Measurements from ENCODE around the gene CIITA. TPM values are rescaled to one million over a fixed set of nuclear protein-coding genes. Genes with fewer than 3 reads are reported as not detected.

CIITA gene
- total RNA-seq, 2 donors from 2014 or later = 11.7 to 16.0 TPM

GRCh38 chr16:10835281-10835931 is 41.6 kb upstream of the CIITA start:
- WGBS = 87% methylated on average over 7 of the region's 7 CpGs

GRCh38 chr16:10836174-10836853 is 40.7 kb upstream of the CIITA start:
- intact Hi-C loops (cut with DNase I) = loop anchor here (5.0 kb wide), 1 partner anchor 49 kb away; no protein-coding TSS in a partner anchor
- Histone ChIP-seq H3K9me3 (no peaks in the 10 kb centered on the region), H3K4me1 (replicated peaks) (no peaks in the 10 kb centered on the region), H3K36me3 (no peaks in the 10 kb centered on the region), H3K27ac (no peak overlapping the region), H3K27me3 (replicated peaks; ENCODE audit: insufficient read depth) (no peaks in the 10 kb centered on the region), H3K4me3 (no peak overlapping the region)
- no peak for DNase-seq (ENCODE audit: low spot score)
- 88% methylated on average over 1 of the region's 1 CpG for WGBS
- TF ChIP-seq CTCF (IDR thresholded peaks at IDR 0.05) (no peak), POLR2AphosphoS5 (IDR thresholded peaks at IDR 0.05) (no peak), POLR2A (IDR thresholded peaks at IDR 0.05) (no peak)

More at GRCh38 chr16:10835281-10835931, 41.6 kb upstream of the CIITA start:
- Histone ChIP-seq H3K27me3 (replicated peaks; ENCODE audit: insufficient read depth) (no peaks in the 10 kb centered on the region), H3K36me3 (no peaks in the 10 kb centered on the region), H3K4me1 (replicated peaks) (no peaks in the 10 kb centered on the region), H3K4me3 (no peak overlapping the region), H3K27ac (no peak overlapping the region), H3K9me3 (no peaks in the 10 kb centered on the region)
- DNase-seq (ENCODE audit: low spot score) = no peak
- intact Hi-C loops (cut with DNase I) = loop anchor here (5.0 kb wide), 1 partner anchor 48 kb away; no protein-coding TSS in a partner anchor
- TF ChIP-seq CTCF (IDR thresholded peaks at IDR 0.05) (no peak), POLR2AphosphoS5 (IDR thresholded peaks at IDR 0.05) (no peak)

GRCh38 chr16:10838621-10839278 is 38.3 kb upstream of the CIITA start:
- 68% methylated on average over 10 of the region's 10 CpGs for WGBS
- H3K9me3 ChIP-seq = no peaks in the 10 kb centered on the region
- DNase-seq (ENCODE audit: low spot score) = no peak
- intact Hi-C loops (cut with DNase I) = loop anchor here (5.0 kb wide), 1 partner anchor 51 kb away; no protein-coding TSS in a partner anchor
- H3K4me1 ChIP-seq (replicated peaks) = no peaks in the 10 kb centered on the region
- no peak for TF ChIP-seq POLR2A (IDR thresholded peaks at IDR 0.05)
- no peak for TF ChIP-seq CTCF (IDR thresholded peaks at IDR 0.05)
- TF ChIP-seq POLR2AphosphoS5 (IDR thresholded peaks at IDR 0.05) = no peak
- H3K27ac ChIP-seq = no peak overlapping the region
- no peak overlapping the region for H3K4me3 ChIP-seq
- peaks cover 2% of the 10 kb centered on the region for H3K27me3 ChIP-seq (replicated peaks; ENCODE audit: insufficient read depth)
- H3K36me3 ChIP-seq = no peaks in the 10 kb centered on the region

- no peak overlapping the region for H3K4me3 ChIP-seq
- no peak for DNase-seq (ENCODE audit: low spot score)
- no peak for TF ChIP-seq POLR2AphosphoS5 (IDR thresholded peaks at IDR 0.05)
- TF ChIP-seq CTCF (IDR thresholded peaks at IDR 0.05) = no peak
- no peak for TF ChIP-seq POLR2A (IDR thresholded peaks at IDR 0.05)
- no peaks in the 10 kb centered on the region for H3K9me3 ChIP-seq
- H3K36me3 ChIP-seq = no peaks in the 10 kb centered on the region
- 36% methylated on average over 6 of the region's 6 CpGs for WGBS
- no peak overlapping the region for H3K27ac ChIP-seq
- peaks cover 2% of the 10 kb centered on the region for H3K27me3 ChIP-seq (replicated peaks; ENCODE audit: insufficient read depth)
- intact Hi-C loops (cut with DNase I) = loop anchor here (5.0 kb wide), 1 partner anchor 52 kb away; no protein-coding TSS in a partner anchor
- H3K4me1 ChIP-seq (replicated peaks) = no peaks in the 10 kb centered on the region
Measured at GRCh38 chr16:10839279-10839666, 37.7 kb upstream of the CIITA start.
